ENCODE measurements around the gene PEX5L. TPM values are rescaled to one million over a fixed set of nuclear protein-coding genes. Genes with fewer than 3 reads are reported as not detected.

The PEX5L gene
- total and polyA plus RNA-seq, 10 of the 15 experiments (the other 5 are each of a cell fraction or from before 2014, with no cell fraction given): 0.11 to 17.0 (median 0.50) TPM

- WGBS (ENCODE audit: insufficient coverage, insufficient replicate concordance, low lambda C conversion rate, missing lambda C conversion rate): 61% methylated on average over 1 of the region's 1 CpG
- Histone ChIP-seq H2AFZ (ENCODE audit: control insufficient read depth, low read depth, low read length) (no peak overlapping the region; the same call in 1 of the 2 replicates), H3K79me2 (ENCODE audit: control insufficient read depth, insufficient read depth, low read length) (no peaks in the 10 kb centered on the region), H3K4me3 (no peak overlapping the region), H3K27ac (ENCODE audit: control insufficient read depth, insufficient read depth) (no peak overlapping the region), H3K9me3 (replicated peaks; ENCODE audit: control insufficient read depth, insufficient read depth, low read length) (no peaks in the 10 kb centered on the region), H3K36me3 (ENCODE audit: control insufficient read depth in 2 of 2, insufficient read depth in 2 of 2, low read length in 1 of 2) (no peaks in the 10 kb centered on the region), H3K27me3 (replicated peaks in 1 of 2; ENCODE audit: control insufficient read depth in 2 of 2, insufficient read depth in 2 of 2, low read length in 1 of 2) (no peaks in the 10 kb centered on the region), H4K20me1 (ENCODE audit: control insufficient read depth, insufficient read depth) (no peaks in the 10 kb centered on the region), H3K4me2 (ENCODE audit: control insufficient read depth, insufficient read depth) (no peak overlapping the region), H3K9ac (ENCODE audit: control insufficient read depth, insufficient read depth, low read length) (no peak overlapping the region), H3K4me1 (ENCODE audit: control insufficient read depth, insufficient read depth, low read length) (peaks cover 21% of the 10 kb centered on the region)
- RAD21 ChIA-PET (ENCODE audit: unreplicated experiment): interaction anchor here (1.5 to 3.5 kb wide), 9 partner anchors 9 to 711 kb away, joined by 4 to 45 read pairs (median 18); no protein-coding TSS in a partner anchor
- FAIRE-seq (no peak), ATAC-seq (no peak), DNase-seq (ENCODE audit: low read depth, low spot score) (no peak)
- TF ChIP-seq E4F1 (IDR thresholded peaks at IDR 0.05; ENCODE audit: borderline replicate concordance, partially characterized antibody) (no peak), RELA (IDR thresholded peaks at IDR 0.05; ENCODE audit: borderline replicate concordance, partially characterized antibody) (no peak), ZZZ3 (IDR thresholded peaks at IDR 0.05; ENCODE audit: control insufficient read depth, insufficient read length, low read depth) (no peak), TCF7 (IDR thresholded peaks at IDR 0.05; ENCODE audit: borderline replicate concordance) (no peak)
- in situ Hi-C loops (cut with MboI) (no loop called here), intact Hi-C loops (cut with micrococcal nuclease; ENCODE audit: unreplicated experiment) (loop anchor here (5.0 kb wide), 1 partner anchor 232 kb away; the partner anchor contains the start of gene USP13)
- SMC1A ChIA-PET (ENCODE audit: uncharacterized antibody, unreplicated experiment): interaction anchor here (0.7 to 6.5 kb wide), 11 partner anchors 10 to 724 kb away, joined by 3 to 64 read pairs (median 21); no protein-coding TSS in a partner anchor
- BruUV-seq (replicated peaks): no TSS peak
- CTCF ChIA-PET: interaction anchor here (0.6 to 3.8 kb wide), 10 partner anchors 9 to 712 kb away, joined by 3 to 57 read pairs (median 20); no protein-coding TSS in a partner anchor
- POLR2A ChIA-PET: no interaction called here
These were observed 152.6 kb downstream of the PEX5L start for GRCh38 chr3:179884136-179884535.
